ENCODE data around the gene CARS1.

DNA sequence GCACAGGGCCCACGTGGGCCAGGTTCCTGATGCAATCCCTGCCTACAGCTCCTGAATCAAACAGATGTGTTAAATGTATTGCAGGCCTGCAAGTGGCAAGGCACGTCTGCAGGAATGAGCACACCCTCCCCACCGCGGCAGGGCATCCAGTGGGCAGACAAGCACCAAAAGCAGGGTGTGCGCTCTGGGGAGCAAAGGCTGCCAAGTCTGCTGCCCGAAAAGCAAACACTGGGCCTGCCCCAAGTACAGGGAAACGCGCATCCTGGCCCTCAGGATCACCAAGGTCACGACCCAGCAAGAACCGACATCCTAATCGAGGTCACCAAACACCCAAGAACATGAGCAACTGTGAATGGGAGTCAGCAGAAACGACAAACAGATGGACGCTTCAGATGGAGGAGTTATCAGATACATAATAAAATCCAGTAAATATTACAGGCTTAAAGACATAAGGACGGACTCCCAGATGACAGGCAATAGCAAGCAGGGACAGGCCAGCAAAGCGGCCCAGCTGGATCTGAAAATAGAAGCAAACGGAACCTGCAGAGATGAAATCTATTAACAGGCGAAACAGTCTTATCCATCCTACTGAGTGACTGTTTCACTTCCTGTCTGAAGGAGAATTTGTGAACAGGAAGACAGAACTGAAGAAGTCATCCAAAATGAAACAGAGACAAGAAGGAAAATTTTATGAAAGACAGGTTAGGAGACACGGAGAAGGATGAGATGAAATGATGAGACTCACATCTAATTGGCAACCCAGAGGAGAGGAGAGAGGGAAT, 26.7 kb downstream of the CARS1 start:
- TF ChIP-seq POLR2A (IDR thresholded peaks at IDR 0.05) (no peak), CTCF (IDR thresholded peaks at IDR 0.05) (no peak)

All from Peyer's patch (tissue), 4 donors.